HEK293 (cell line): ENCODE data around the gene SMIM13.

Experiments
- CTCF ChIA-PET: fragments of 350-600 bp; formaldehyde crosslinking; extraction: SDS; loops from one replicate; lab custom pipeline; 2021; ENCODE audit warnings: antibody characterized with exemption; lab: Yijun Ruan, JAX
- POLR2A ChIA-PET: fragments of 300-600 bp; formaldehyde crosslinking; extraction: SDS; loops from one replicate; lab custom pipeline; 2020; ENCODE audit warnings: antibody characterized with exemption, inconsistent platforms; lab: Yijun Ruan, JAX
- H3K27ac ChIP-seq: fragments of 200-500 bp; sonication (Bioruptor generic); 2 replicates; pipeline ENCODE4 v1.5.1; 2014; ENCODE audit warnings: low read depth, low read length, control low read depth, inconsistent platforms; ENCODE audit errors: extremely low read depth
- H3K36me3 ChIP-seq, 2 experiments: fragments of 200-500 bp in 1 of 2; sonication (Bioruptor generic) in 1 of 2; 1 replicate in 1 of 2; 2 replicates in 1 of 2; pipeline ENCODE4 v1.5.1; 2014 to 2017; ENCODE audit warnings: inconsistent platforms in 2 of 2, low read length in 2 of 2; ENCODE audit not compliant: control insufficient read depth in 2 of 2, insufficient read depth in 1 of 2
- H3K4me1 ChIP-seq: fragments of 200-500 bp; sonication (Bioruptor generic); 2 replicates; pipeline ENCODE4 v1.5.1; 2014; ENCODE audit warnings: mild to moderate bottlenecking, low read length, inconsistent platforms; ENCODE audit not compliant: control insufficient read depth, insufficient read depth
- H3K4me3 ChIP-seq: 2 replicates; pipeline ENCODE4 v1.5.1; 2011; ENCODE audit warnings: low read depth, mild to moderate bottlenecking, control low read depth, low read length, moderate library complexity
- H3K9me3 ChIP-seq: fragments of 200-500 bp; sonication (Bioruptor generic); 2 replicates; pipeline ENCODE4 v1.5.1; 2014; ENCODE audit warnings: low read depth, low read length, inconsistent platforms; ENCODE audit not compliant: control insufficient read depth, insufficient read depth
- EGR2 ChIP-seq: fragments of 450-650 bp; formaldehyde crosslinking; IDR thresholded peaks from 2 replicates; pipeline ENCODE4 v1.5.1; 2016; ENCODE audit warnings: low read depth, missing biosample characterization, missing genetic modification characterization
- GLIS2 ChIP-seq: fragments of 450-650 bp; formaldehyde crosslinking; IDR thresholded peaks from 2 replicates; pipeline ENCODE4 v1.5.1; 2016; ENCODE audit warnings: missing biosample characterization, missing genetic modification characterization
- HOXA7 ChIP-seq: sonication (generic); formaldehyde crosslinking; IDR thresholded peaks from 2 replicates; pipeline ENCODE4 v1.8.1; 2022; ENCODE audit warnings: missing genetic modification reagents, borderline replicate concordance
- HOXD13 ChIP-seq: sonication (generic); formaldehyde crosslinking; IDR thresholded peaks from 2 replicates; pipeline ENCODE4 v1.8.0; 2022; ENCODE audit warnings: missing genetic modification reagents, borderline replicate concordance
- KLF8 ChIP-seq: fragments of 450-650 bp; formaldehyde crosslinking; IDR thresholded peaks from 2 replicates; pipeline ENCODE4 v1.5.1; 2016; ENCODE audit warnings: missing biosample characterization, missing genetic modification characterization
- MEIS1 ChIP-seq: sonication (generic); formaldehyde crosslinking; IDR thresholded peaks from 2 replicates; pipeline ENCODE4 v1.8.1; 2022; ENCODE audit warnings: missing genetic modification reagents, mild to moderate bottlenecking, borderline replicate concordance
- TCF7L2 ChIP-seq: IDR thresholded peaks from 2 replicates; pipeline ENCODE4 v1.6.1; 2011; ENCODE audit warnings: low read depth, mild to moderate bottlenecking, inconsistent platforms, low read length, moderate library complexity, borderline replicate concordance
- ZNF146 ChIP-seq: fragments of 450-650 bp; formaldehyde crosslinking; IDR thresholded peaks from 2 replicates; pipeline ENCODE4 v1.5.1; 2016; ENCODE audit warnings: missing biosample characterization, missing genetic modification characterization
- ZNF223 ChIP-seq: fragments of 450-650 bp; formaldehyde crosslinking; IDR thresholded peaks from 2 replicates; pipeline ENCODE4 v1.5.1; 2016; ENCODE audit warnings: missing biosample characterization, missing genetic modification characterization
- ZNF24 ChIP-seq: fragments of 450-650 bp; formaldehyde crosslinking; IDR thresholded peaks from 2 replicates; pipeline ENCODE4 v1.5.1; 2016; ENCODE audit warnings: missing biosample characterization, missing genetic modification characterization
- ZNF311 ChIP-seq: fragments of 450-650 bp; formaldehyde crosslinking; IDR thresholded peaks from 2 replicates; pipeline ENCODE4 v1.5.1; 2017; ENCODE audit warnings: missing biosample characterization, missing genetic modification characterization, borderline replicate concordance
- ZNF416 ChIP-seq: fragments of 450-650 bp; formaldehyde crosslinking; IDR thresholded peaks from 2 replicates; pipeline ENCODE4 v1.5.1; 2016; ENCODE audit warnings: missing biosample characterization, missing genetic modification characterization
- ZNF501 ChIP-seq: fragments of 450-650 bp; formaldehyde crosslinking; IDR thresholded peaks from 2 replicates; pipeline ENCODE4 v1.5.1; 2016; ENCODE audit warnings: missing biosample characterization, missing genetic modification characterization
- ZNF510 ChIP-seq: fragments of 450-650 bp; formaldehyde crosslinking; IDR thresholded peaks from 2 replicates; pipeline ENCODE4 v1.5.1; 2018; ENCODE audit warnings: mild to moderate bottlenecking, missing genetic modification characterization, missing biosample characterization; ENCODE audit not compliant: insufficient replicate concordance
- ZNF530 ChIP-seq: fragments of 450-650 bp; formaldehyde crosslinking; IDR thresholded peaks from 2 replicates; pipeline ENCODE4 v1.5.1; 2016; ENCODE audit warnings: low read depth, missing biosample characterization, missing genetic modification characterization
- ZNF548 ChIP-seq: fragments of 450-650 bp; formaldehyde crosslinking; IDR thresholded peaks from 2 replicates; pipeline ENCODE4 v1.5.1; 2016; ENCODE audit warnings: missing biosample characterization, missing genetic modification characterization
- ZNF555 ChIP-seq: fragments of 450-650 bp; formaldehyde crosslinking; conservative IDR thresholded peaks from 2 replicates; pipeline ENCODE4 v1.5.1; 2017; ENCODE audit warnings: missing biosample characterization, mild to moderate bottlenecking, missing genetic modification characterization, inconsistent platforms
- ZNF561 ChIP-seq: fragments of 450-650 bp; IDR thresholded peaks from 2 replicates; pipeline ENCODE4 v1.5.1; 2018; ENCODE audit warnings: missing biosample characterization, missing genetic modification characterization, borderline replicate concordance
- ZNF585B ChIP-seq: fragments of 450-650 bp; formaldehyde crosslinking; IDR thresholded peaks from 2 replicates; pipeline ENCODE4 v1.5.1; 2016; ENCODE audit warnings: missing biosample characterization, missing genetic modification characterization
- ZNF654 ChIP-seq: fragments of 450-650 bp; formaldehyde crosslinking; IDR thresholded peaks from 2 replicates; pipeline ENCODE4 v1.5.1; 2016; ENCODE audit warnings: low read depth, missing biosample characterization, missing genetic modification characterization
- ZNF837 ChIP-seq: fragments of 450-650 bp; formaldehyde crosslinking; IDR thresholded peaks from 2 replicates; pipeline ENCODE4 v1.5.1; 2016; ENCODE audit warnings: missing biosample characterization, missing genetic modification characterization
- ZSCAN16 ChIP-seq: fragments of 450-650 bp; formaldehyde crosslinking; IDR thresholded peaks from 2 replicates; pipeline ENCODE4 v1.5.1; 2016; ENCODE audit warnings: missing biosample characterization, missing genetic modification characterization
- ZXDB ChIP-seq: fragments of 450-650 bp; formaldehyde crosslinking; IDR thresholded peaks from 2 replicates; pipeline ENCODE4 v1.5.1; 2016; ENCODE audit warnings: missing biosample characterization, missing genetic modification characterization
- TF ChIP-seq, protein P1 (sequence below): fragments of 450-650 bp; formaldehyde crosslinking; IDR thresholded peaks from 2 replicates; pipeline ENCODE4 v1.5.1; 2016; ENCODE audit warnings: missing biosample characterization, missing genetic modification characterization
- TF ChIP-seq, protein P2 (sequence below): fragments of 450-650 bp; formaldehyde crosslinking; IDR thresholded peaks from 2 replicates; pipeline ENCODE4 v1.5.1; 2016; ENCODE audit warnings: missing biosample characterization, missing genetic modification characterization
- TF ChIP-seq, protein P3 (sequence below): fragments of 450-650 bp; formaldehyde crosslinking; IDR thresholded peaks from 2 replicates; pipeline ENCODE4 v1.5.1; 2017; ENCODE audit warnings: missing biosample characterization, missing genetic modification characterization
- TF ChIP-seq, protein P4 (sequence below): fragments of 450-650 bp; formaldehyde crosslinking; IDR thresholded peaks from 2 replicates; pipeline ENCODE4 v1.5.1; 2016; ENCODE audit warnings: missing biosample characterization, missing genetic modification characterization

Gene SMIM13

DNA sequence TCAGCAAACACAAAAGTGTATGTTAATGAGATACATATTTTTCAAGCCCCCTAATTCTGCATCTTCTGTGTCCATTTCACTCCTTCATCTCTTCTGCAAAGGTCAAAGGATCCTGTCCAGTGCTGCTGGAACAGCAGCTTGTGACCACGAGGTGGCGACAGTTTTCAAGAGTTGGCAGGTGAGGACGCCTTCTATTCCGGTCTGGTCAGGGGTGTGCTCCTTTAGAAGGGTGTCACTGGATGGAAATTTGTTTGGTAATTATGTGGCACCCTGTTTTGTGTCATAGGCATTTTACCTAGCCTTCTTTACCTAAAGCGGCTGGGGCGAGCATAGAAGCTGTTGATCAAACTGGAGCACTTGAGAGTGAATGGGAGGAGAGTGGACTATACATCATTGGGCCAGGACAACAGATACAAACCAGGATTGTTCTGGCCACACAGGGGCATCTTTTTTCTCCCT is 50.8 kb downstream of the SMIM13 start (continued):
- TF ChIP-seq, protein P1, sequence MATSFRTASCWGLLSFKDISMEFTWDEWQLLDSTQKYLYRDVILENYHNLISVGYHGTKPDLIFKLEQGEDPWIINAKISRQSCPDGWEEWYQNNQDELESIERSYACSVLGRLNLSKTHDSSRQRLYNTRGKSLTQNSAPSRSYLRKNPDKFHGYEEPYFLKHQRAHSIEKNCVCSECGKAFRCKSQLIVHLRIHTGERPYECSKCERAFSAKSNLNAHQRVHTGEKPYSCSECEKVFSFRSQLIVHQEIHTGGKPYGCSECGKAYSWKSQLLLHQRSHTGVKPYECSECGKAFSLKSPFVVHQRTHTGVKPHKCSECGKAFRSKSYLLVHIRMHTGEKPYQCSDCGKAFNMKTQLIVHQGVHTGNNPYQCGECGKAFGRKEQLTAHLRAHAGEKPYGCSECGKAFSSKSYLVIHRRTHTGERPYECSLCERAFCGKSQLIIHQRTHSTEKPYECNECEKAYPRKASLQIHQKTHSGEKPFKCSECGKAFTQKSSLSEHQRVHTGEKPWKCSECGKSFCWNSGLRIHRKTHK: no peak
- TF ChIP-seq ZNF311 (tag by site-specific recombination): no peak
- TF ChIP-seq ZNF146 (tag by site-specific recombination): no peak
- peak; percentile 90 for TF ChIP-seq ZNF654 (tag by site-specific recombination)
- TF ChIP-seq, protein P2, sequence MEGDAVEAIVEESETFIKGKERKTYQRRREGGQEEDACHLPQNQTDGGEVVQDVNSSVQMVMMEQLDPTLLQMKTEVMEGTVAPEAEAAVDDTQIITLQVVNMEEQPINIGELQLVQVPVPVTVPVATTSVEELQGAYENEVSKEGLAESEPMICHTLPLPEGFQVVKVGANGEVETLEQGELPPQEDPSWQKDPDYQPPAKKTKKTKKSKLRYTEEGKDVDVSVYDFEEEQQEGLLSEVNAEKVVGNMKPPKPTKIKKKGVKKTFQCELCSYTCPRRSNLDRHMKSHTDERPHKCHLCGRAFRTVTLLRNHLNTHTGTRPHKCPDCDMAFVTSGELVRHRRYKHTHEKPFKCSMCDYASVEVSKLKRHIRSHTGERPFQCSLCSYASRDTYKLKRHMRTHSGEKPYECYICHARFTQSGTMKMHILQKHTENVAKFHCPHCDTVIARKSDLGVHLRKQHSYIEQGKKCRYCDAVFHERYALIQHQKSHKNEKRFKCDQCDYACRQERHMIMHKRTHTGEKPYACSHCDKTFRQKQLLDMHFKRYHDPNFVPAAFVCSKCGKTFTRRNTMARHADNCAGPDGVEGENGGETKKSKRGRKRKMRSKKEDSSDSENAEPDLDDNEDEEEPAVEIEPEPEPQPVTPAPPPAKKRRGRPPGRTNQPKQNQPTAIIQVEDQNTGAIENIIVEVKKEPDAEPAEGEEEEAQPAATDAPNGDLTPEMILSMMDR (tag by site-specific recombination): peak; percentile 67; the same call in 1 of the 2 replicates
- TF ChIP-seq ZNF585B: no peak
- TF ChIP-seq ZNF548: no peak
- TF ChIP-seq ZNF24: no peak
- no peak for TF ChIP-seq ZNF501 (tag by site-specific recombination)
- no peak for TF ChIP-seq TCF7L2

DNA sequence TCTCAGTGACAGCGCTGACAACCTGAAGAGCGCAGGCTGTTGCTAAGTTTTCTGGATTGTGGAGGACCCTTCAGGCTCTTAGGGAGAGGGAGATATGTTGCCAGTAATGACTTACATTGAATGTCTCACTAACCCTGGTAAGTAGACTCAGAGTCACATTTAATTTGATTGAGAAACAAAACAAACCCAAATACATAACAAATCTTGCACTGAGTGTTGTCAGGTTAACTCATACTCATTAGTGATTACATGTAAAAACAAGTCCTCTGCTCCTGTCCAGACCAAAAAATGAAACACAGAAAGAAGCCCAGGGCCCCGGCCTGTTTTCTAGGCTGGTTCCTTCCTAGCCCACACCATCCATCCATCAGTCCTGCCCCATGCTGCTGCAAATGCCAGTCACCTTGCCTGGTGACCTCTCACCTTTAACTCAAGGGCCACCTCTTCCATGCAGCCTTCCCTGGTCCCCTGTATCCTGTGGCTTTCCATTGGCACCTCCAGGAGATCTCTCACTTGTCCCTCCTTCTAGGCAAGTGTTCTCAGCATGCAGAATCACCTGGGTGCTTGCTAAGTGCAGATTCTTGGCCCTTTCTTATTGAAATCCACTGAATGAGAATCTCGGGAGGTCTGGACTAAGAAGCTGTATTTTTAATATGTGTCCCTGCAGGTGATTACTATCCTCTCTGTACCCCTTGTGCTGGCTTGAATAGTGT is 52.6 kb downstream of the SMIM13 start:
- Histone ChIP-seq H3K4me3 (no peak overlapping the region), H3K27ac (no peak overlapping the region), H3K36me3 (no peaks in the 10 kb centered on the region), H3K4me1 (no peaks in the 10 kb centered on the region), H3K9me3 (no peaks in the 10 kb centered on the region)
- CTCF ChIA-PET: interaction anchor here (0.6 to 5.8 kb wide), 4 partner anchors 10 to 891 kb away, joined by 3 to 110 read pairs (median 12); no protein-coding TSS in a partner anchor
- no peak for TF ChIP-seq ZNF561 (tag by site-specific recombination)
- no peak for TF ChIP-seq ZXDB (tag by site-specific recombination)
- TF ChIP-seq EGR2 (tag by site-specific recombination): no peak
- TF ChIP-seq MEIS1 (CRISPR knock-in tag): no peak
- TF ChIP-seq ZNF510: no peak
- TF ChIP-seq ZNF837 (tag by site-specific recombination): no peak
- POLR2A ChIA-PET: interaction anchor here (0.6 kb wide), 1 partner anchor 349 kb away, joined by 3 read pairs; no protein-coding TSS in a partner anchor

DNA sequence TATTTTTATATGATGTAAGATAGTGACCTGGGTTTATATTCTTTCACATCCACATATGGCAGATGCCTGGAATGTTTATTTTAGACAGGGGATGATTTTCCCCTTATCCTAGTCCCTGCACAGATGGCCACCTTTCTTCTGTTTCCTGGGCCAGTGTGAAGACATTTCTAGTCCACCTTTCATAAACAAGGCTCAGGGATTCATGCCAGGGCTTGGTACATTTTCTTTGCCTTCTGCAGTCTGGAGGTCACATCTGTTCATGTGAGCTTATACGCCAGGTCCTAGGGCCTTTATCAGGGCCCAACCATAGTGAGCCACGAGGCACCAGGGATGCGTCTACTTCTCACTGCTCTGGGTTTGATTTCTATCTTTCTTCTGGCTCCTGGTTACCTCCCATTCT is 55.9 kb downstream of the SMIM13 start:
- no peaks in the 10 kb centered on the region for H3K9me3 ChIP-seq
- ChIA-PET CTCF (no interaction called here), POLR2A (no interaction called here)
- no peaks in the 10 kb centered on the region for H3K4me1 ChIP-seq
- no peaks in the 10 kb centered on the region for H3K36me3 ChIP-seq
- H3K27ac ChIP-seq: no peak overlapping the region
- H3K4me3 ChIP-seq: no peak overlapping the region
- TF ChIP-seq ZNF548 (no peak), HOXD13 (CRISPR knock-in tag) (no peak), GLIS2 (tag by site-specific recombination) (no peak), ZNF530 (tag by site-specific recombination) (no peak), ZNF416 (no peak), ZNF555 (tag by site-specific recombination) (no peak), ZNF223 (tag by site-specific recombination) (no peak), KLF8 (no peak), HOXA7 (CRISPR knock-in tag) (no peak), ZSCAN16 (tag by site-specific recombination) (no peak)
- TF ChIP-seq, protein P3, sequence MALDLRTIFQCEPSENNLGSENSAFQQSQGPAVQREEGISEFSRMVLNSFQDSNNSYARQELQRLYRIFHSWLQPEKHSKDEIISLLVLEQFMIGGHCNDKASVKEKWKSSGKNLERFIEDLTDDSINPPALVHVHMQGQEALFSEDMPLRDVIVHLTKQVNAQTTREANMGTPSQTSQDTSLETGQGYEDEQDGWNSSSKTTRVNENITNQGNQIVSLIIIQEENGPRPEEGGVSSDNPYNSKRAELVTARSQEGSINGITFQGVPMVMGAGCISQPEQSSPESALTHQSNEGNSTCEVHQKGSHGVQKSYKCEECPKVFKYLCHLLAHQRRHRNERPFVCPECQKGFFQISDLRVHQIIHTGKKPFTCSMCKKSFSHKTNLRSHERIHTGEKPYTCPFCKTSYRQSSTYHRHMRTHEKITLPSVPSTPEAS (tag by site-specific recombination): no peak
- TF ChIP-seq, protein P2 (tag by site-specific recombination): no peak
- TF ChIP-seq, protein P4, sequence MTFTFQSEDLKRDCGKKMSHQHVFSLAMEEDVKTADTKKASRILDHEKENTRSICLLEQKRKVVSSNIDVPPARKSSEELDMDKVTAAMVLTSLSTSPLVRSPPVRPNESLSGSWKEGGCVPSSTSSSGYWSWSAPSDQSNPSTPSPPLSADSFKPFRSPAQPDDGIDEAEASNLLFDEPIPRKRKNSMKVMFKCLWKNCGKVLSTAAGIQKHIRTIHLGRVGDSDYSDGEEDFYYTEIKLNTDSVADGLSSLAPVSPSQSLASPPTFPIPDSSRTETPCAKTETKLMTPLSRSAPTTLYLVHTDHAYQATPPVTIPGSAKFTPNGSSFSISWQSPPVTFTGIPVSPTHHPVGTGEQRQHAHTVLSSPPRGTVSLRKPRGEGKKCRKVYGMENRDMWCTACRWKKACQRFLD (tag by site-specific recombination): no peak
